ENCODE data around the gene CIAPIN1. TPM values are rescaled to one million over a fixed set of nuclear protein-coding genes. Genes with fewer than 3 reads are reported as not detected.

The CIAPIN1 gene
- total and polyA plus RNA-seq, 2 of the 4 experiments (the other 2 are of a cell fraction): 41.6 to 47.7 TPM

- ATAC-seq (ENCODE audit: low read depth) (no peak), DNase-seq (no peak)
- WGBS, 2 experiments (ENCODE audit: extremely low coverage in 2 of 2, insufficient read length in 1 of 2): 57% methylated on average over 3 of the region's 3 CpGs; no CpG with 5 or more reads in 1 of the 2 experiments
- Histone ChIP-seq H3K23ac (ENCODE audit: low read depth, low read length) (no peak overlapping the region), H2AFZ (replicated peaks; ENCODE audit: low read length, poor library complexity) (no peak overlapping the region), H2AK9ac (replicated peaks; ENCODE audit: low read depth, low read length, poor library complexity) (no peak overlapping the region), H3K9ac (ENCODE audit: low read depth, low read length) (no peak overlapping the region), H3K4me2 (ENCODE audit: low read depth, low read length) (no peak overlapping the region), H4K20me1 (ENCODE audit: insufficient read depth, low read length) (no peaks in the 10 kb centered on the region), H3K9me3 (ENCODE audit: control insufficient read depth, insufficient read depth, low read length) (no peaks in the 10 kb centered on the region), H3K4me1 (ENCODE audit: control insufficient read depth, insufficient read depth, low read length) (no peaks in the 10 kb centered on the region), H4K5ac (ENCODE audit: low read depth, low read length) (no peak overlapping the region), H3K56ac (ENCODE audit: extremely low read depth, insufficient read depth, low read length) (no peak overlapping the region), H3K27ac (ENCODE audit: insufficient read depth, low read length) (no peak overlapping the region), H3K18ac (ENCODE audit: low read depth, low read length) (no peak overlapping the region), H2BK120ac (ENCODE audit: low read depth, low read length) (no peak overlapping the region), H3K14ac (replicated peaks; ENCODE audit: low read depth, low read length) (no peak overlapping the region), H2AK5ac (ENCODE audit: low read depth, low read length) (no peak overlapping the region), H4K91ac (ENCODE audit: insufficient read depth, low read depth, low read length) (no peak overlapping the region), H3K27me3 (ENCODE audit: control insufficient read depth, insufficient read depth, low read length) (peaks cover 48% of the 10 kb centered on the region), H3K4ac (ENCODE audit: low read depth, low read length) (no peak overlapping the region), H2BK15ac (ENCODE audit: low read depth, low read length) (no peak overlapping the region), H2BK5ac (ENCODE audit: low read depth, low read length, poor library complexity, severe bottlenecking) (no peak overlapping the region), H3K36me3 (ENCODE audit: control insufficient read depth, insufficient read depth, low read length) (no peaks in the 10 kb centered on the region), H4K8ac (ENCODE audit: low read depth in 2 of 2, low read length in 2 of 2) (no peak overlapping the region), H3K79me1 (ENCODE audit: low read depth in 1 of 2, low read length in 2 of 2) (no peaks in the 10 kb centered on the region), H3K4me3 (ENCODE audit: insufficient read depth, low read depth, low read length) (no peak overlapping the region), H2BK20ac (ENCODE audit: low read depth, low read length) (no peak overlapping the region), H3K9me1 (ENCODE audit: insufficient read depth, low read length) (no peaks in the 10 kb centered on the region)
- POLR2A ChIA-PET (ENCODE audit: unreplicated experiment): no interaction called here
- intact Hi-C loops (cut with micrococcal nuclease): no loop called here
- dilution Hi-C loops (cut with HindIII; ENCODE audit: low sequenced_read_pairs, unreplicated experiment): no loop called here
- no peak for TF ChIP-seq POLR2A (IDR thresholded peaks at IDR 0.05; ENCODE audit: low read depth, low read length)
- TF ChIP-seq RFX5 (IDR thresholded peaks at IDR 0.05; ENCODE audit: low read depth, low read length): no peak
- no peak for TF ChIP-seq MXI1 (IDR thresholded peaks at IDR 0.05; ENCODE audit: borderline replicate concordance, low read depth, low read length)
- TF ChIP-seq RAD21 (IDR thresholded peaks at IDR 0.05; ENCODE audit: low read length): no peak
- TF ChIP-seq CEBPB (IDR thresholded peaks at IDR 0.05; ENCODE audit: low read depth, low read length): no peak
- TF ChIP-seq CHD1 (IDR thresholded peaks at IDR 0.05; ENCODE audit: low read depth, low read length): no peak
- no peak for TF ChIP-seq MAFK (IDR thresholded peaks at IDR 0.05; ENCODE audit: low read depth, low read length)
- no peak for TF ChIP-seq BHLHE40 (IDR thresholded peaks at IDR 0.05; ENCODE audit: low read depth, low read length)
- TF ChIP-seq ELK1 (IDR thresholded peaks at IDR 0.05; ENCODE audit: borderline replicate concordance, low read depth, low read length): no peak
- no peak for TF ChIP-seq USF2 (IDR thresholded peaks at IDR 0.05; ENCODE audit: low read depth, low read length)
- no peak for TF ChIP-seq SMC3 (IDR thresholded peaks at IDR 0.05; ENCODE audit: low read depth, low read length)
- no peak for TF ChIP-seq FOS (IDR thresholded peaks at IDR 0.05; ENCODE audit: low read depth, low read length)
- no peak for TF ChIP-seq NFE2L2 (IDR thresholded peaks at IDR 0.05; ENCODE audit: low read depth, low read length)
- no peak for TF ChIP-seq CTCF (conservative IDR thresholded peaks at IDR 0.05; ENCODE audit: low read depth, low read length)
- no TSS peak for BruUV-seq (replicated peaks)
- in situ Hi-C loops (cut with MboI; ENCODE audit: low sequenced_read_pairs): no loop called here
- CTCF ChIA-PET: interaction anchor here (0.5 to 0.6 kb wide), 2 partner anchors 90 to 150 kb away, joined by 3 read pairs; no protein-coding TSS in a partner anchor
Measured at GRCh38 chr16:57405097-57405496, 42.1 kb downstream of the CIAPIN1 start.
